ENCODE results near the gene SHB.

Gene SHB

GRCh38 chr9:37983381-37984067, 85.5 kb downstream of the SHB start:
- Histone ChIP-seq H3K27ac (no peak overlapping the region), H3K36me3 (no peaks in the 10 kb centered on the region), H3K4me1 (peaks cover 0 to 11% (median 6%) of the 10 kb centered on the region in 4 donors), H3K9me3 (no peaks in the 10 kb centered on the region), H3K4me3 (no peak overlapping the region), H3K27me3 (no peaks in the 10 kb centered on the region)
- DNase-seq = no peak
- no peak for TF ChIP-seq CTCF (IDR thresholded peaks at IDR 0.05)
- intact Hi-C loops (cut with DNase I; ENCODE audit: low total_unique reads) = no loop called here

GRCh38 chr9:37979844-37980243, 89.2 kb downstream of the SHB start:
- DNase-seq = no peak
- peaks cover 0 to under 1% (median under 1%) of the 10 kb centered on the region in 3 donors for H3K36me3 ChIP-seq
- H3K27me3 ChIP-seq = no peaks in the 10 kb centered on the region
- TF ChIP-seq CTCF (IDR thresholded peaks at IDR 0.05) = no peak
- H3K27ac ChIP-seq = no peak overlapping the region
- no peak overlapping the region for H3K4me3 ChIP-seq
- H3K4me1 ChIP-seq = peaks cover 0 to 4% (median 1%) of the 10 kb centered on the region in 4 donors
- H3K9me3 ChIP-seq = no peaks in the 10 kb centered on the region
- intact Hi-C loops (cut with DNase I; ENCODE audit: low total_unique reads) = no loop called here

- intact Hi-C loops (cut with DNase I; ENCODE audit: low total_unique reads) = no loop called here
Observed at GRCh38 chr9:37978983-37979382, 90.0 kb downstream of the SHB start.

GRCh38 chr9:37978481-37978864, 90.6 kb downstream of the SHB start:
- H3K27ac ChIP-seq = no peak overlapping the region
- no peaks in the 10 kb centered on the region for H3K9me3 ChIP-seq
- intact Hi-C loops (cut with DNase I; ENCODE audit: low total_unique reads) = no loop called here
- peaks cover 8 to 13% (median 12%) of the 10 kb centered on the region in 3 donors for H3K36me3 ChIP-seq
- no peak for DNase-seq
- no peak overlapping the region for H3K4me3 ChIP-seq
- no peaks in the 10 kb centered on the region for H3K27me3 ChIP-seq
- no peak for TF ChIP-seq CTCF (IDR thresholded peaks at IDR 0.05)
- H3K4me1 ChIP-seq = no peaks in the 10 kb centered on the region

More at GRCh38 chr9:37978983-37979382, 90.0 kb downstream of the SHB start:
- Histone ChIP-seq H3K27ac (no peak overlapping the region), H3K27me3 (no peaks in the 10 kb centered on the region), H3K9me3 (no peaks in the 10 kb centered on the region), H3K36me3 (peaks cover 7 to 8% (median 8%) of the 10 kb centered on the region in 3 donors), H3K4me1 (no peaks in the 10 kb centered on the region), H3K4me3 (no peak overlapping the region)
- no peak for DNase-seq
- no peak for TF ChIP-seq CTCF (IDR thresholded peaks at IDR 0.05)

- no peak for DNase-seq
- intact Hi-C loops (cut with DNase I; ENCODE audit: low total_unique reads) = no loop called here
- no peak overlapping the region for H3K4me3 ChIP-seq
Observed at GRCh38 chr9:37977851-37978480, 91.1 kb downstream of the SHB start.

More at GRCh38 chr9:37977851-37978480, 91.1 kb downstream of the SHB start:
- Histone ChIP-seq H3K27me3 (no peaks in the 10 kb centered on the region), H3K9me3 (no peaks in the 10 kb centered on the region), H3K27ac (no peak overlapping the region), H3K4me1 (no peaks in the 10 kb centered on the region), H3K36me3 (peaks cover 8 to 18% (median 14%) of the 10 kb centered on the region in 3 donors)
- no peak for TF ChIP-seq CTCF (IDR thresholded peaks at IDR 0.05)
